Caki2 (cell line): ENCODE measurements around the gene CYP4V2. TPM values are rescaled to one million over a fixed set of nuclear protein-coding genes. Genes with fewer than 3 reads are reported as not detected.
"Not testable (repeated sequence)": the region's sequence is repeated elsewhere in the genome, so short reads cannot be mapped to it uniquely, and the experiment has no call there.

Experiments
- DNase-seq: peaks from one replicate; pipeline ENCODE4 v3.0.0-alpha.2; 2015; ENCODE audit warnings: low read depth
- in situ Hi-C: cut with HindIII; loops from 2 replicates; pipeline ENCODE4 v1.10.0; 2016; ENCODE audit warnings: low sequenced_read_pairs, low pct_unique_long_range_greater_than_20kb, mixed read lengths
- total RNA-seq: library from RNA; depleted of rRNA; stranded (reverse); fragments of >200 nt; shearing (Covaris generic); gene quantifications from 2 replicates; pipeline ENCODE4 v1.2.3, GENCODE V29; 2014; ENCODE audit warnings: low replicate concordance

Gene CYP4V2
- total RNA-seq, 1 experiment from 2014 or later: 25.6 TPM

DNA sequence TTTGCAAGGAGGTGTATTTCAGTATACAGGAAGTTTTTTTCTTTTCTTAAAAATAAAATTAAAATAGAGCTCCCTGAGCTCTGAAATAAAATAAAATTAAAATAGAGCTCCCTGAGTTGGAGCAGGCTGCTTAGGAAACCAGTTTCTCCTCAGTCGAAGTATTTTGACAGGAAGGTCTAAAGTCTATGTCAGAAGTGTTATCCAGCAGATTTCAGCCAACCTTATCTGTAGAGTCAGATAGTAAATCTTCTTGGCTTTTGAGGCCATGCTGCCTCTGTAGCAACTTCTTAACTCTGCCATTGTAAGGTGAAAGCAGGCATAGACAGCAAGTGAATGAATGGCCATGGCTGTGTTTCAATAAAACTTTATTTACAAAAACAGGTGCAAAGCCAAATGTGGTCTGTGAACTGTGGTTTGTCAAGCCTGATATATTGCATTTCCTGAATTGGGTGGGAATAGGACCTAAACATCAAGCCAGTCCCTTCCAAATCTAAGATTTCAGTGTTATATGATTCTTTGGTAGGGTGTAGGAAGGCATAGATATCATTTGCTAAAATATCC lies 26.4 kb downstream of the CYP4V2 start:
- in situ Hi-C loops: no loop called here
- no peak for DNase-seq

- in situ Hi-C loops: no loop called here
- no peak for DNase-seq
These were observed 30.3 kb downstream of the CYP4V2 start for GRCh38 chr4:186221624-186222023.

DNA sequence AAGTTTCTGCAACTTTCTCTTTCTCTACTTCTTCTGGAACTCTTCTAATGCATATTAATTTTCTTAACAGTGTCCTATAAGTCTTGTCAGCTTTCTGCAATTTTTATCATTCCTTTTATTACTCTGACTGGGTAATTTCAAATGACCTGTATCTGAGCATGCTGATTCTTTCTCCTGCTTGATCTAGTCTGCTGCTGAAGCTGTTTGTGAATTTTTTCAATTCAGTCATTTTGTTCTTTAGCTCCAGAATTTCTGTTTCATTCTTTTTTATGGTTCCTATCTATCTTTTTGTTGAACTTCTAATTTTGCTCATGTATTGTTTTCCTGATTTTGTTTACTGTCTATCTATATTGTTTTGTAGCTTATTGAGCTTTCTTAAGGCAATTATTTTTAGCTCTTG lies 34.5 kb downstream of the CYP4V2 start:
- in situ Hi-C loops: no loop called here
- no peak for DNase-seq

DNA sequence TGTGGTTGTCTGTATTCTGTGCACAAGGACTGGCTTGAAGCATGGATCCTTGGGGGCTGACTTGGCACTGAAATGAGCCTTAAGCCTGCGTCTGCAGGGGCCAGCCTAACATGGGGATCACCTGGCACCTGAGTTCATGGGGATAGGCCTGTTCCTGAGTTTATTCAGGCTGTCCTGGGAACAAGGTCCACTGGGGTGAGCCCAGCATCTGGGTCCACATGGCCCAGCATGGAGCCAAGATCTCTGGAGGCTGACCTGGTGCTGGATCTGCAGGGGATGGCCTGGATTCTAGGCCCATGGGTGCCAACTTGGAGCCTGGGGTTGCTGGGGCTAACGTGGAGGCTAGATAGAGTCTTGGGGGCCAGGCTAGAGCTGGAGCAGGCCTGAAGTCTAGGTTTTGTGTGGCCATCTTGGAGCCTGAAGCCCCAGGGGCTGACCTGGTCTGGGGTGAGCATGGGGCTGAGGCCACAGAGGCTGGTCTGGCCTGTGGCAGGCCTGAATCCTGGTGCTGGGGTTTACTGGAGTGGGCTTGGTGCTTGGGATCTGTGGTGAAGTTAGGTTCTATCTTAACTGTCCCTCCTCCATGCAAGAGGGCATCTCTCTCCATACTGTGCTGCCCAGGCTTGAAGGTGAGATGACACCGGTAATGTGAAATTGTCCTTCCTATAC lies 35.3 kb downstream of the CYP4V2 start:
- in situ Hi-C loops: no loop called here
- DNase-seq: no peak

DNA sequence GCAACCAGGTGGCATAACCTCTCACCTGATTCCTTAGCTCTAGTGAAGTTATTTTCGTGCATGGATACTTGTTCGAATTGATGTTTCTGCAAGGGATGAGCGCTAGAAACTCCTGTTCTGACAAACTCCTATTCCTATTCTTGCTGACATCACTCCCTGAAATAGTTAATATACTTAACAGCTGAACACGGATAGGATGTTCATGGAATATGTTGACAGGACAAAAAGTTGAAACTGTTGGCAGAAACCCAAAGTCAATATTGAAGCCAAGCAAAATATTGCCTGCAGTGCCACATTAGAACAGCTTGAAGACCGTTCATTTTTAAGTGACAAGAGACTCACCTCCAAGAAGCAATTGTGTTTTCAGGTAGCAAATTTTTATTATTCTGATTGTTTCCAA lies 35.9 kb downstream of the CYP4V2 start, which contains the start of gene KLKB1:
Gene KLKB1 (plus strand): TSS at position 287 of the 400 bp plus-strand sequence. CDS start 689 bp downstream, outside the sequence.
- in situ Hi-C loops: no loop called here
- no peak for DNase-seq

- in situ Hi-C loops: no loop called here
- no peak for DNase-seq
These were observed 36.6 kb downstream of the CYP4V2 start for GRCh38 chr4:186227744-186228513.

DNA sequence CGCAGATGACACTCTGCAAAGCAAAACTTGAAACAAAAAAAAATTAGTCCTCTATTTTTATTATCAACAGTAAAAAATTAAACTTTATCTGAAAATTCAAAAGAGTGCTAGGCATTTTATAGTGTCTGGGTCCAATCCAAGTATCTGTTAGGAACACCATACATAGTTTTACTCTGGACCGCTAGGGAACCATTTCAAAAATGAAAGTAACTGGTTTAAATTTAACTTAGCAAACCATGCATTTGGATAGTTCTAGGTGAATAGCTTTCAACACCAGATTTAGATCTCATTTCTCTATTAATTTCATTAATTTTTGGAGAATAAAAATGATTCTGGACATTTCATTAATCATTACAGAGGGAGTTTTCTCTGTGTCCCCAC lies 37.1 kb downstream of the CYP4V2 start:
- in situ Hi-C loops: no loop called here
- no peak for DNase-seq

GRCh38 chr4:186234367-186234766 lies 43.0 kb downstream of the CYP4V2 start:
- in situ Hi-C loops: no loop called here
- DNase-seq: no peak

- DNase-seq: no peak
- in situ Hi-C loops: no loop called here
These were observed 44.8 kb downstream of the CYP4V2 start for GRCh38 chr4:186236126-186236525.

GRCh38 chr4:186240452-186240847 lies 49.1 kb downstream of the CYP4V2 start:
- DNase-seq: no peak
- in situ Hi-C loops: no loop called here

GRCh38 chr4:186240848-186241491 lies 49.6 kb downstream of the CYP4V2 start:
- no peak for DNase-seq
- in situ Hi-C loops: no loop called here

- in situ Hi-C loops: no loop called here
- no peak for DNase-seq
These were observed 50.2 kb downstream of the CYP4V2 start for GRCh38 chr4:186241616-186242015.

DNA sequence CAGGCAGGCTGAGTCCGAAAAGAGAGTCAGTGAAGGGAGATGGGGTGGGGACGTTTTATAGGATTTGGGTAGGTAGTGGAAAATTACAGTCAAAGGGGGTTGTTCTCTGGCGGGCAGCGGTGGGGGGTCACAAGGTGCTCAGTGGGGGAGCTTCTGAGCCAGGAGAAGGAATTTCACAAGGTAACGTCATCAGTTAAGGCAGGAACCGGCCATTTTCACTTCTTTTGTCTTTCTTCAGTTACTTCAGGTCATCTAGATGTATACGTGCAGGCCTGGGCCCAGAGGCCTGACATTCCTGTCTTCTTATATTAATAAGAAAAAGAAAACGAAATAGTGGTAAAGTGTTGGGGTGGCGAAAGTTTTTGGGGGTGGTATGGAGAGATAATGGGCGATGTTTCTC lies 50.7 kb downstream of the CYP4V2 start:
- in situ Hi-C loops, DNase-seq: not testable (repeated sequence)

- in situ Hi-C loops: no loop called here
- no peak for DNase-seq
These were observed 52.0 kb downstream of the CYP4V2 start for GRCh38 chr4:186243331-186243730.

GRCh38 chr4:186244835-186245234 lies 53.5 kb downstream of the CYP4V2 start:
- no peak for DNase-seq
- in situ Hi-C loops: no loop called here

- DNase-seq, in situ Hi-C loops: not testable (repeated sequence)
These were observed 55.8 kb downstream of the CYP4V2 start for GRCh38 chr4:186247062-186247752.

DNA sequence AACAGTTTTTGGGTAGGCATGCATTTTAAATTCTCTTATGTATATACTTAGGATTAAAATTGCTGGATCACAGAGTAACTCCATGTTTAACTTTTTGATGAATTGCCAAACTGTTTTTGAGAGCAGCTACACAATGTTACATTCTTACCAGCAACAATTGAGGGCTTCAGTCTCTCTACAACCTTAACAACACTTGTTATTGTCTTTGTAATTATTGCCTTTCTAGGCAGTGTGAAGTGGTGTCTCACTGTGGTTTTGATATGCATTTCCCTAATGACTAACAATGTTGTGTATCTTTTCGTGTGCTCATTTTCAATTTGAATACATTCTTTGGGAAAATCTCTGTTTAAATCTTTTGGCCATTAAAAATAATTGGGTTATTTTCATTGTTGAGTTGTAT lies 57.3 kb downstream of the CYP4V2 start:
- in situ Hi-C loops: no loop called here
- DNase-seq: no peak
